Forelimb muscle (tissue), 1 donor: ENCODE results near the gene CDAN1. TPM values are rescaled to one million over a fixed set of nuclear protein-coding genes. Genes with fewer than 3 reads are reported as not detected.

Experiments used
- polyA plus RNA-seq: library from polyadenylated mRNA; unstranded; fragments of 120-200 nt; gene quantifications from one replicate; pipeline ENCODE4 v1.2.1, GENCODE V29; 2013; ENCODE audit not compliant: insufficient read length

CDAN1 gene
- polyA plus RNA-seq, 1 donor: 16.0 TPM

Other genes starting within 250 kb of the CDAN1 start
- gene ZNF106, start 246.0 kb downstream of the CDAN1 start, polyA plus RNA-seq: 239 TPM
- 57.2 TPM for gene SNAP23, start 241.5 kb downstream of the CDAN1 start, polyA plus RNA-seq
- 14.3 TPM for gene LRRC57, start 188.3 kb downstream of the CDAN1 start, polyA plus RNA-seq
- gene HAUS2, start 188.3 kb downstream of the CDAN1 start, polyA plus RNA-seq: 14.5 TPM
- 18.3 TPM for gene STARD9, start 161.5 kb downstream of the CDAN1 start, polyA plus RNA-seq
- 13.2 TPM for gene TTBK2, start 183.7 kb upstream of the CDAN1 start, polyA plus RNA-seq